ENCODE measurements around the gene ICOSLG.
"Not testable (repeated sequence)": the region's sequence is repeated elsewhere in the genome, so short reads cannot be mapped to it uniquely, and the experiment has no call there.

The ICOSLG gene

GRCh38 chr21:44263768-44264167, 23.0 kb upstream of the ICOSLG start:
- DNase-seq: no peak

DNA sequence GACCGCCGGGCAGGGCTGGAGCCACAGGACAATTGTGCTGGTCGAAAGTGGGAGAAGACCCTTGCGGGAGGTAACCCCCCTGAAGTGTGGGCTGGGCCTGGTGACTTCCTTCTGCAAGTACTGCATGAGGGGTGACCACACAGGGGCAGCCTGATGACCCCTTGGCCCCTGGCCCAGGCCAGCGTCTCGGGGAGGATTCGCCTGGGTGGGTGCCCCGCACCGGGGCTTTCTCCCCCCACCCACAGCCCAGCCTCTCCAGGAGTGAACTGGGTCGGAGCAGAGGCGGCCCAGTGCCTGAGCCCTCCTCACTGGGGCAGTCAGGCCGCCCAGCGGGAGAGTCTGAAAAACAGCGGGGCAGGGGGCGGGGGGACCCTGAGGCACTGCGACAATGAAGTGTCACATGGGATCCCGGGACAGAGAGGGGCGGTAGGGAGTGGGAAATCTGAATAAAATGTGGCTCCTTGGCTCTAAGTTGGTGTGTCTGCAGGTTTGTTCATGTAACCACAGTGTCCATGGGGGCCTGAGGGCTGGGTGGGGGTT, 22.5 kb upstream of the ICOSLG start:
- no peak for DNase-seq

GRCh38 chr21:44262338-44263056, 21.8 kb upstream of the ICOSLG start:
- no peak for DNase-seq

DNA sequence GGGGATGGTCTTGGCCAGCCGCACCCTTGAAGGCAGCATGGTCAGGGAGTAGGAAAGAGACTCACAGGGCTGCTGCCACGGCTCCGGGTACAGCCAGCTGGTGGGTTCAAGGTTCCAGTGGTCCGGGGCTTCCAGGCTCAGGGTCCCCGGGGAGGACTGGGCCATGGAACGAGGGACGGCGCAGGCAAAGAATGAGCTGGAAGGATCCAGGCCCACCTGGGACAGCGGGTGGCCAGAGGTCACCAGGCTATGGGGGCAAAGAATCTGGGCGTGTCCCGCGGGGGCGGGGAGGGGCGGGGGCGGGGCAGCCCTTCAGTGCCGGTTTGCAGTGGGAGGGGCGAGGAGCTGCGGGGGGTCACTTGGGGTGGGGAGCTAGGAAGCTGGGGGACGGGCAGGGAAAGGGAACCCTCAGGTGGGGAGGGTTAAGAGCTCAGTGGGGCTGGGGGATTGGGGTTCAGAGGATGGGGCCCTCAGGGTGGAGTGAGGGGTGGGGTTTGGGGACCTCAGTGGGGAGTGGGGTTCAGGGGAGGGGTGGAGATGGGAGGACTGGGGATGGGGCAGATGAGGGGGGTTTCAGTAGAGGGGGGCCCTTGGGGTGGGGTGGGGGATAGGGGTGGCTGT, 21.0 kb upstream of the ICOSLG start, which contains the start of gene DNMT3L:
DNMT3L (minus strand) TSS at position 223 of the 621 bp plus-strand sequence. CDS start 638 bp downstream, outside the sequence.
- no peak for DNase-seq

DNA sequence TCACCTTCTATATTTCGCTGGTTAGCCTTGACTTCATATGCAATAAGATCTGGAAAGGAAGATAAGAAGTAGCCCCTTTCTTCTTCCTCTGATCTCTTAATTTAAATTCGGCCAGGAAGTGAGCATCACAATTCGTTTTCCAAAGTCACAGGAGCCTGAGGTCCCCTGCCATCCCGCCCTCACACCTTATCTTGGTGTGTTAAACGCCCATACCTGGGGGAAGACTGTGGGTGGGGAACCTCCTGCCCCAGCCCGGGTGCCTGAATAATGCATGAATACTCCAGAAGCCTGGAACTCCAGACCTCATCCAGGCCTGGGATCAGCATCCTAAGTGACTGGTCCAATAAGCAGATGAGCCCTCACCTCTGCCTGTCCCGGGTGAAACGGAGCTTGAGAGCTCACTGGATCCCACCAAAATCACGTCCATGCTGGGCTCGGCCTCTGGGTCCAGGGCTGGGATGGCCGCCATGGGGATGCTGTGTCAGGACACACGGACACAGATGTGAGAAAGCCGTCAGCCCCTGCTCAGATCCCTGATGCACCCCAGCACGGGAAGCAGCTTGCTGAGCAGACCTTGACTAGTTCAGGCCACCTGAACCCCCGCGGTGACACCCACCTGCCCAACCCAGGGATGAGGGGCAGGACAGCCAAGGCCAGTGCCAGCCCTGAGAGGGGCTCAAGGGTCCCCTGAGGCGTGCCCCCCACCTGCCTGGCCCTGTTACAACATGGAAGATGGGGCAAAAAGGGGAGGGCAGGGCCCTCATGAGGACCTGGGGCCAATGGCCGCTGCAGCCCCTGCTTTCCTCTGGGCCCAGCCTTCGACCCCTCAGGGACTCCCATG, 20.3 kb upstream of the ICOSLG start:
- DNase-seq: no peak

GRCh38 chr21:44260066-44260465, 19.3 kb upstream of the ICOSLG start:
- no peak for DNase-seq

GRCh38 chr21:44259082-44259705, 18.5 kb upstream of the ICOSLG start:
- DNase-seq: no peak

DNA sequence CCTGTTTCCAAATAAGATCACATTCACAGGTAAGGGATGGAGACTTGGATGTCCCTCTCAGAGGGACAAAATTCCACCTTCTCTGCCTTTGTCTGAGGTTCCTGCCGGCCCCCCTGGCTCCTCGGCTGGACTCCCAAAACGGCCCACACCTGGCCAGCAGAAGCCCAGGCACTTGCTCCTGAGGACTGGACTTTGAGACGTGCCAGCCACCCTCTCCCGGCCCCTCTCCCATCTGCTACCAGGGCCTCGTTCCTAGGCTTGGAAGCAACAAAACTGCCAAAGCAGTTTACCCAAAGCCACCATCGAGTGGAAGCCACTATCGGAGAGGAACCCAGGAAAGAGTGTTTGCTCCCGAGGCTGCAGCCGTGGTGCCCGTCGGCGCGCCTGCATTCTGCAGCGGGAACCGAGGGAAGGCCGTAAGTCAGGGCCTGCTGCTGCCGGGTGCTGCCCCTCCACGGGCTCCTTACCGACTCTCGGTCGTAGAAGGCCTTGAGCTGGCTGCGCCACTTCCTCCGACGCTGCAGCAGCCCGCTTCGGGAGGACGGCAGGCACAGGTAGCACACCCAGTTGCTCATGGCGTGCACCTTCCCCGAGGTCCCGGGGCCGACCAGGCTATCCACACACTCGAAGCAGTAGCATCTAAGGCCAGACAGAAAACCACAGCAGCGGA, 17.4 kb upstream of the ICOSLG start:
- no peak for DNase-seq

DNA sequence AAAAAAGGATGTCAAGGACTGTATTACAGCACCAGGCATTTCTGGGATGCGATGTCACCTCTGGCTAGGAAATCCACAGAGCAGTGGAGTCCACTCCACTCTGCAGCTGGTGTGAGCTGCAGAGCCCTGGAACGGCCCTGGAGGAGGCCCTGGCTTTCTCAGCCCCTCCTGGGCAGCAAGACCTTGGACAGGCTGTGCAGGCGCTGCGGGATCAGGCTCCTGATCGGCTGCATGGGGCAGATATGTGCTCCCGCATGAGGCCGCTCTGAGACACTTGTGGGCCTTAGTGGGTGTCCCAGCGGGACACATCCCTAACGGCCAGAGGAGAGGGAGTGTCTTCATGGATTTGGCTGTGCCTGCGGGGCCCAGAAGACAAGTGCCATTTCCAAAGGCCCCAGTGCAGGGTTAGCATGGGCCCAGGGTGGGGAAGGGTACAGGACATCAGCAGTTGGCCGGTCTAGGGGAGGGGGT, 14.8 kb upstream of the ICOSLG start:
- DNase-seq: no peak

GRCh38 chr21:44253832-44254710, 13.3 kb upstream of the ICOSLG start:
- DNase-seq: no peak

GRCh38 chr21:44249204-44250037, 8.7 kb upstream of the ICOSLG start:
- DNase-seq: not testable (repeated sequence)

DNA sequence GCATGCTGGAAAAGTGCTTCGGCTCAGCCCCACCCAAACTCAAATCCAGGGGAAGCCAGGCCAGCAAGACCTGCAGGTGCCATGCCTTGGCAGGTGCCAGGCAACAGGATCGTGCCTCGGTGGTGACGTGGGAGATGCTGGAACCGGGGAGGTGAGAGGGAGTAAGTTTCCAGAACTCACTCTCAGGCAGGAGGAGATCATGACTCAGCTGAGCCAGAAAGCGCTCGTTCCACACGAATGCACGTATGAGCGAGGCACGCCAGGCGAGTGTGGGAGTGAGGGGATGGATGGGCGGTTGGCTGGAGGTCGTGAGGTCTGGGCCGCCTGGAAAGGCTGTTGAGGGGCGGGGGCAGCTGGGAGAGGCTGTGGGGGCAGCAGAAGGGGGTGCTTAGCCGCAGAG, 7.2 kb upstream of the ICOSLG start:
- not testable (repeated sequence) for DNase-seq

- not testable (repeated sequence) for DNase-seq
Measured at GRCh38 chr21:44243980-44244379, 3.2 kb upstream of the ICOSLG start.

DNA sequence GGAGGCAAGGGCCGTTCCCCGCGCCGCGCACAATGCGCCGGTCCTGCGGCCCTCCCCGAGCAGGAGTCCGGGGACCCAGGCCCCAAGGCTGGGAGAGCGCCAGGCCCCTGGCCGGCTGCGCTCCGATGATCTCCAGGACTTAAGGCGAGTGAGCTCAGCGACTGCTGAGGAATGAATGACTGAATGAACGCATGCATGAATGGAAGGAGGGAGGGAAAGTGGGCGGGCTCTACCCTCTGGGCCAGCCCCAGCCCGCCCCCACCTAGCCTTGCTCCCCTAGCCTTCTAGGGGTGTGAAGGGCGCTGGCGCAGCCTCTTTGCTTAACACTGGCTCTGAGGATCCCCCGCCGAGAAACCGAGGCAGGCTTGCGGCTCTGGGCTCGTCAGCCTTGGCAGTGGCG, 538 bp upstream of the ICOSLG start:
- not testable (repeated sequence) for DNase-seq

GRCh38 chr21:44240353-44240752, 390 bp downstream of the ICOSLG start:
- not testable (repeated sequence) for DNase-seq

- DNase-seq: not testable (repeated sequence)
Measured at GRCh38 chr21:44229561-44229960, 11.2 kb downstream of the ICOSLG start.

- DNase-seq: not testable (repeated sequence)
Measured at GRCh38 chr21:44228109-44228508, 12.6 kb downstream of the ICOSLG start.

GRCh38 chr21:44227614-44228013, 13.1 kb downstream of the ICOSLG start:
- DNase-seq: not testable (repeated sequence)

DNA sequence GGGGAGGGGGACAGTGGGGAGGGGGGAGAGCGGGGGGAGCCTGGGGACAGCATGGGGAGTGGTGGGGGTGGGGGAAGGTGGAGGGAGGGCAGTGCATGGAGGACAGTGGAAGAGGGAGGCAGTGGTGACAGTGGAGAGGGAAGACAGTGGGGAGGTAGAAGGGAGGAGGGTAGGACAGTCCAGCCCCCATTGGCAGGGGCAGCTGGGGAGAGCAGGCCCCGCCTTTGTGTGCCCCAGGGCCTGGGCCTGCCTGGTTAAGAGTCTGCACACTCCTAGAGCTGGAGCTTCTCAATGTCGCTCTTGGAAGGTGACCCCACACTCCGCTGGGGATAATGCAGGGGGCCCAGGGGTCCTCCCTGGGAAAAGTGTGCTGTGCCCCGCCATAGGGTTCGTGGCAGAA, 15.1 kb downstream of the ICOSLG start:
- DNase-seq: not testable (repeated sequence)

DNA sequence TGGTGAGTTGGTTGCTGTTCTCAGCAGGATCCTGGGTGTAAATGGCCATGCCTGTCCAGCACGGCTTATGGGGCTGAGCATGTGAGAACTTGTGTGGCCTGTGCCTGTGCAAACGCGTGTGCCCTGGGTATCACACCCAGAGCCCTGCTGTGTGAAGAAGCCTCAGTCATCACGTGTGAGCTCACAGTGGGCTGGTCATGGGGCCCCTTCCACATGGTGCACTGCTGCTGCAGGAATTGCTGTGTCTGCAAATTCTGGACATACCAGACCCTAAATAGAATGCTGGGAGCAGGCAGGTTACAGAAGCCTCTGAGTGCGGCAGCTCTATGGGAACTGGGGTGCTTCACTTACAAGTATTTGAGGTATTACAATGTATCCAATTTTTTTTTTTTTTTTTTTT, 17.4 kb downstream of the ICOSLG start:
- not testable (repeated sequence) for DNase-seq

All from activated gamma-delta T cell treated with Interleukin-2 at 50 U/mL for 16 hours (primary cell).